Hepatocyte (in vitro differentiated cells): ENCODE results near the gene AMIGO1. TPM values are rescaled to one million over a fixed set of nuclear protein-coding genes. Genes with fewer than 3 reads are reported as not detected.

ENCODE experiments used
- DNase-seq: peaks from one replicate; pipeline ENCODE4 v3.0.0-alpha.2; 2016; ENCODE audit warnings: low spot score
- H2AFZ ChIP-seq: fragments of 200-600 bp; sonication (generic); 2 replicates; pipeline ENCODE4 v1.6.0; 2016; ENCODE audit warnings: antibody characterized with exemption, mild to moderate bottlenecking
- H3K27ac ChIP-seq: fragments of 200-600 bp; sonication (generic); 2 replicates; pipeline ENCODE4 v1.5.1; 2016; ENCODE audit warnings: mild to moderate bottlenecking
- H3K27me3 ChIP-seq: fragments of 200-600 bp; sonication (generic); 2 replicates; pipeline ENCODE4 v1.6.1; 2016
- H3K36me3 ChIP-seq: fragments of 200-600 bp; sonication (generic); replicated peaks from 2 replicates; pipeline ENCODE4 v1.5.1; 2016; ENCODE audit warnings: low read depth; ENCODE audit not compliant: insufficient read depth
- H3K4me1 ChIP-seq: fragments of 200-600 bp; sonication (generic); 2 replicates; pipeline ENCODE4 v1.5.1; 2016; ENCODE audit warnings: mild to moderate bottlenecking, moderate library complexity; ENCODE audit not compliant: insufficient read depth
- H3K4me2 ChIP-seq: fragments of 200-600 bp; sonication (generic); 2 replicates; pipeline ENCODE4 v1.6.0; 2016
- H3K4me3 ChIP-seq: fragments of 200-600 bp; sonication (generic); 2 replicates; pipeline ENCODE4 v1.5.1; 2016; ENCODE audit warnings: mild to moderate bottlenecking
- H3K79me2 ChIP-seq: fragments of 200-600 bp; sonication (generic); 2 replicates; pipeline ENCODE4 v1.6.0; 2017; ENCODE audit warnings: mild to moderate bottlenecking
- H3K9me2 ChIP-seq: fragments of 200-600 bp; sonication (generic); replicated peaks from 2 replicates; pipeline ENCODE4 v1.6.0; 2017; ENCODE audit warnings: mild to moderate bottlenecking; ENCODE audit not compliant: insufficient read depth
- H3K9me3 ChIP-seq: fragments of 200-600 bp; sonication (generic); 2 replicates; pipeline ENCODE4 v1.5.1; 2016; ENCODE audit warnings: low read depth, mild to moderate bottlenecking
- H4K20me1 ChIP-seq: fragments of 200-600 bp; sonication (generic); 2 replicates; pipeline ENCODE4 v1.6.0; 2016; ENCODE audit warnings: mild to moderate bottlenecking; ENCODE audit not compliant: insufficient read depth, poor library complexity, severe bottlenecking
- EZH2 ChIP-seq: fragments of 200-600 bp; sonication (generic); IDR thresholded peaks from 2 replicates; pipeline ENCODE4 v1.6.1; 2016; ENCODE audit warnings: antibody characterized with exemption, mild to moderate bottlenecking, borderline replicate concordance
- EZH2phosphoT487 ChIP-seq: fragments of 200-600 bp; sonication (generic); IDR thresholded peaks from one replicate; pipeline ENCODE4 v1.6.1; 2018; ENCODE audit warnings: antibody characterized with exemption, mild to moderate bottlenecking, low read depth, moderate library complexity; ENCODE audit not compliant: unreplicated experiment, severe bottlenecking
- WGBS: methylation state at CpG from one replicate; pipeline ENCODE4 v1.1.6; 2016; ENCODE audit warnings: low lambda C conversion rate; ENCODE audit errors: missing lambda C conversion rate; 5-methylcytosine and 5-hydroxymethylcytosine counted together
- polyA plus RNA-seq: library from polyadenylated mRNA; unstranded; fragments of >200 nt; fragmentation: Nextera tagmentation; extraction: Ambion mirVana; gene quantifications from 2 replicates; pipeline ENCODE4 v1.2.1, GENCODE V29; 2016
- total RNA-seq: library from RNA; depleted of rRNA; stranded (reverse); fragments of >200 nt; gene quantifications from 2 replicates; pipeline ENCODE4 v1.2.3, GENCODE V29; 2014
- TF ChIP-seq, protein P1 (sequence below): fragments of 200-600 bp; sonication (generic); IDR thresholded peaks from 2 replicates; pipeline ENCODE4 v1.5.1; 2016; ENCODE audit warnings: antibody characterized with exemption, mild to moderate bottlenecking; ENCODE audit not compliant: poor library complexity

The AMIGO1 gene
- total and polyA plus RNA-seq, 2 experiments from 2014 or later = 2.0 to 4.1 TPM

DNA sequence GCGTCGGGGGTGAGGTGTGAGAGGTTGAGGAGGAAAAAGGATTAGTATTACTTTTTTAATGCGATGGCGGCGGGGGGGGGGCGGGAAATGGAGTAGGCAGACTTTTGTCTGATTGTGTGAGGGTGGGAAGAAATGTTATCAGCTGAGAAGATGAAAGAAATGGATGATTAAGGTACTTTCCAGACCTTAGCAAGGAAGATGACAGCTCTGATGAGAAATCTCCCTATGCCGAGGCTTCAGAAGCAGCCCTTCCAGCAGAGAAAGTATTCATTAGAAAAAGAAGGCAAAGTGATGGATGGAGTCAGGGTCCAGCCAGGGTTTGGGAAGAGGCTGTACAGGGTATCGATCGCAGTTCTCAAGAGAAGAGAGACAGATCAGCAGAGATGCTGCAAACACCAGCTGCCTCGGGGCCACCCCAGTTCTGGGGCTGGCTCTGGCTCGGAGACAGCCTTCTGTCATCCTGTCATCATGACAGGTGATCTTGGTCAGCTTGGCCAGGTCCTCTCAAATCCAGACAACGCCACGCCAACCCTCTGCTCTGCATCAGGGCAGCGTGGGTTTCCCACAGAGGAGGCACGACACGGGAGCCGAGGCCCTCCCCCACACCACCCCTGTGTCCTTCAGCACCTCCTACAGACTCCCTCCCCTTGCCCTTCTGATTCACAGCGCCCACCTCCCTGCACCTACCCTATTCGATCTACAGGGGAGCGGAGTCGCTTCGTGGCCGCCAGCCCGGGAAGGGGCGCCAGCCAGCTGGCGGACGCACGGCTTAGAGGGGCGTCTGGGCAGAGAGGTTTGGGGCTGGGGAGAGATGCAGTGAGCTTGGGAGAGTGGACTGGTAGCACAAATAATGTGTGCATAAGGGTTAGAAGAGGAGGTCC, 26.5 kb downstream of the AMIGO1 start:
- peak overlapping the region; percentile 99 for H3K4me2 ChIP-seq
- TF ChIP-seq EZH2phosphoT487 = no peak
- TF ChIP-seq, protein P1, sequence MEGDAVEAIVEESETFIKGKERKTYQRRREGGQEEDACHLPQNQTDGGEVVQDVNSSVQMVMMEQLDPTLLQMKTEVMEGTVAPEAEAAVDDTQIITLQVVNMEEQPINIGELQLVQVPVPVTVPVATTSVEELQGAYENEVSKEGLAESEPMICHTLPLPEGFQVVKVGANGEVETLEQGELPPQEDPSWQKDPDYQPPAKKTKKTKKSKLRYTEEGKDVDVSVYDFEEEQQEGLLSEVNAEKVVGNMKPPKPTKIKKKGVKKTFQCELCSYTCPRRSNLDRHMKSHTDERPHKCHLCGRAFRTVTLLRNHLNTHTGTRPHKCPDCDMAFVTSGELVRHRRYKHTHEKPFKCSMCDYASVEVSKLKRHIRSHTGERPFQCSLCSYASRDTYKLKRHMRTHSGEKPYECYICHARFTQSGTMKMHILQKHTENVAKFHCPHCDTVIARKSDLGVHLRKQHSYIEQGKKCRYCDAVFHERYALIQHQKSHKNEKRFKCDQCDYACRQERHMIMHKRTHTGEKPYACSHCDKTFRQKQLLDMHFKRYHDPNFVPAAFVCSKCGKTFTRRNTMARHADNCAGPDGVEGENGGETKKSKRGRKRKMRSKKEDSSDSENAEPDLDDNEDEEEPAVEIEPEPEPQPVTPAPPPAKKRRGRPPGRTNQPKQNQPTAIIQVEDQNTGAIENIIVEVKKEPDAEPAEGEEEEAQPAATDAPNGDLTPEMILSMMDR = peak; percentile 5
- DNase-seq = peak; percentile 55
- no peaks in the 10 kb centered on the region for H3K9me3 ChIP-seq
- H4K20me1 ChIP-seq = no peaks in the 10 kb centered on the region
- peak overlapping the region; percentile 99 for H2AFZ ChIP-seq
- H3K27ac ChIP-seq = no peak overlapping the region
- peaks cover 15% of the 10 kb centered on the region for H3K4me1 ChIP-seq
- peaks cover 16% of the 10 kb centered on the region for H3K27me3 ChIP-seq
- H3K4me3 ChIP-seq = peak overlapping the region; percentile 84
- no peaks in the 10 kb centered on the region for H3K9me2 ChIP-seq
- H3K36me3 ChIP-seq = no peaks in the 10 kb centered on the region
- H3K79me2 ChIP-seq = peaks cover 10% of the 10 kb centered on the region
- WGBS = 10% methylated on average over 26 of the region's 29 CpGs

DNA sequence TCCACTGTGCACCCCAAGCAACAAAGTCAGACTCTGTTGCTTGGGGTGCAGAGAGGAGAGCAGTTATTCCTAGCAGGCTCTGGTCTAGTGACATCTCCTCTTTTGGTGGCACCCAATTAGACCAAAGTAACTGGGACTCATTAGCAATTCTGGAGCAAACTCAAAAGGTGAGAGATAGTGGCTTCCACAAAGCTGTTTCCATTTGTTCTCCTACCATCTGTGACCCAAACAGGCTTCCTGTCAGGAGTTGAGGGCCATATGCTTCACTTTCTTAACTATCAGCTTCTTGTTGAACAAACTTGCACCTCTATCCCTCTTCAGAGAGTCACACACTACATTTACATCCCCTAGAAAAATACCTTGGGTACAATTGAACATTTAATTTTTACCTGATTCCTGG, 27.3 kb downstream of the AMIGO1 start:
- Histone ChIP-seq H3K9me2 (no peaks in the 10 kb centered on the region), H2AFZ (no peak overlapping the region), H3K27ac (no peak overlapping the region), H3K4me2 (no peak overlapping the region), H4K20me1 (no peaks in the 10 kb centered on the region), H3K4me1 (peaks cover 15% of the 10 kb centered on the region), H3K4me3 (no peak overlapping the region), H3K27me3 (peaks cover 16% of the 10 kb centered on the region), H3K36me3 (no peaks in the 10 kb centered on the region), H3K9me3 (no peaks in the 10 kb centered on the region), H3K79me2 (peaks cover 10% of the 10 kb centered on the region)
- TF ChIP-seq EZH2phosphoT487 (no peak), EZH2 (no peak)
- TF ChIP-seq, protein P1 = no peak
- no peak for DNase-seq

DNA sequence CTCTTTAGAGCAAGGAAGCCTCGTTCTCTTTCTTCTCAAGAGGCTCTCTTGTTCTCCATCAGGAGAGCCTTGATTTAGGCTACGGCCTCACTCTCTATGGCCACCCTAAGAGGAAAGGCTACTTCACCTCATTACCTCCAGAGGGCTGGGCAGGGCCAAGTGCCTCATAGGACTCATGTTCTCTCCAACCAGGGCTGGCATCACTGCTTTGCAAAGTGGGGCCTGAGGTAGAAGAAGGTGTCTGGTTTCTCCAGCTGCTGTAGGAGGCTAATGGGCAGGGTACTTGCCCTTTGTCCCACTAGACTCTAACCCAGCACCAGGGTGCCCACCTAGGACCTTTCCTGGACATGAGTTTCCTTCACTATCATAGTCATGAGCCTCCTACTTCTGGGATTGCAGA, 27.9 kb downstream of the AMIGO1 start:
- Histone ChIP-seq H3K27me3 (peaks cover 16% of the 10 kb centered on the region), H4K20me1 (no peaks in the 10 kb centered on the region), H3K9me2 (no peaks in the 10 kb centered on the region), H2AFZ (no peak overlapping the region), H3K4me1 (peaks cover 15% of the 10 kb centered on the region), H3K4me3 (no peak overlapping the region), H3K9me3 (no peaks in the 10 kb centered on the region), H3K27ac (no peak overlapping the region), H3K4me2 (no peak overlapping the region), H3K79me2 (peaks cover 10% of the 10 kb centered on the region), H3K36me3 (no peaks in the 10 kb centered on the region)
- 84% methylated on average over 2 of the region's 2 CpGs for WGBS
- DNase-seq = no peak
- no peak for TF ChIP-seq EZH2
- TF ChIP-seq EZH2phosphoT487 = no peak
- TF ChIP-seq, protein P1 = no peak
